ENCODE measurements around the gene TMEM178B.

Gene TMEM178B

DNA sequence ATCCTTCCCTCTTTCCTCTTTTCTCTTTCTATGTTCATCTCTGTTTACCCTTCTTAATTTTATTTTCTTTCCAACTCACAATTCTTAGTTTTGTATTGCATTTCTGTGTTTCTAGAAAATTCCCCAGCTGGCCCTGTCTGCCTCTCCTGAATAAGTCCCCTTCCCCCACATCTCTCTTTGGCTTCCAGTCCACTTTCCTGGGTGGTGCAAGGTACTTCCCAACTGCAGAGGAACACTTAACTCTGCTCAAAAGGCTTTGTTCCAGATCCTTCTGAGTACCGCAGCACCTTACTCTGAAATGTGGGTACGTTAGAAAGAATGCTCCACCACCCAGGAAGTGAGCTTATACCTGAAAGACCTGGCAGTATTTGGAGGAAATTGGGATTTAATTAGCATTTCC is 227.0 kb downstream of the TMEM178B start:
- H3K79me2 ChIP-seq (ENCODE audit: control insufficient read depth, low read length): no peaks in the 10 kb centered on the region
- no peaks in the 10 kb centered on the region for H3K4me1 ChIP-seq (ENCODE audit: control insufficient read depth, low read length)
- no peaks in the 10 kb centered on the region for H3F3A ChIP-seq (ENCODE audit: control insufficient read depth, insufficient read depth)
- no peaks in the 10 kb centered on the region for H4K20me1 ChIP-seq (ENCODE audit: control insufficient read depth, insufficient read depth, low read depth, low read length)
- no peaks in the 10 kb centered on the region for H3K9me2 ChIP-seq (replicated peaks; ENCODE audit: control insufficient read depth, low read length)
- H3K36me3 ChIP-seq (ENCODE audit: control insufficient read depth, low read length): no peaks in the 10 kb centered on the region
- TF ChIP-seq, protein P1, sequence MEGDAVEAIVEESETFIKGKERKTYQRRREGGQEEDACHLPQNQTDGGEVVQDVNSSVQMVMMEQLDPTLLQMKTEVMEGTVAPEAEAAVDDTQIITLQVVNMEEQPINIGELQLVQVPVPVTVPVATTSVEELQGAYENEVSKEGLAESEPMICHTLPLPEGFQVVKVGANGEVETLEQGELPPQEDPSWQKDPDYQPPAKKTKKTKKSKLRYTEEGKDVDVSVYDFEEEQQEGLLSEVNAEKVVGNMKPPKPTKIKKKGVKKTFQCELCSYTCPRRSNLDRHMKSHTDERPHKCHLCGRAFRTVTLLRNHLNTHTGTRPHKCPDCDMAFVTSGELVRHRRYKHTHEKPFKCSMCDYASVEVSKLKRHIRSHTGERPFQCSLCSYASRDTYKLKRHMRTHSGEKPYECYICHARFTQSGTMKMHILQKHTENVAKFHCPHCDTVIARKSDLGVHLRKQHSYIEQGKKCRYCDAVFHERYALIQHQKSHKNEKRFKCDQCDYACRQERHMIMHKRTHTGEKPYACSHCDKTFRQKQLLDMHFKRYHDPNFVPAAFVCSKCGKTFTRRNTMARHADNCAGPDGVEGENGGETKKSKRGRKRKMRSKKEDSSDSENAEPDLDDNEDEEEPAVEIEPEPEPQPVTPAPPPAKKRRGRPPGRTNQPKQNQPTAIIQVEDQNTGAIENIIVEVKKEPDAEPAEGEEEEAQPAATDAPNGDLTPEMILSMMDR (IDR thresholded peaks at IDR 0.05; ENCODE audit: low read depth, low read length, poor library complexity, severe bottlenecking): no peak
- no peak overlapping the region for H3K27ac ChIP-seq (ENCODE audit: low read depth, low read length)
- no peak overlapping the region for H3K4me3 ChIP-seq (ENCODE audit: low read length)
- H3K27me3 ChIP-seq (ENCODE audit: control insufficient read depth, low read length): no peaks in the 10 kb centered on the region
- no peak overlapping the region for H3K4me2 ChIP-seq (ENCODE audit: low read length)
- H3K9me3 ChIP-seq (ENCODE audit: control insufficient read depth, insufficient read depth, low read length): no peaks in the 10 kb centered on the region

DNA sequence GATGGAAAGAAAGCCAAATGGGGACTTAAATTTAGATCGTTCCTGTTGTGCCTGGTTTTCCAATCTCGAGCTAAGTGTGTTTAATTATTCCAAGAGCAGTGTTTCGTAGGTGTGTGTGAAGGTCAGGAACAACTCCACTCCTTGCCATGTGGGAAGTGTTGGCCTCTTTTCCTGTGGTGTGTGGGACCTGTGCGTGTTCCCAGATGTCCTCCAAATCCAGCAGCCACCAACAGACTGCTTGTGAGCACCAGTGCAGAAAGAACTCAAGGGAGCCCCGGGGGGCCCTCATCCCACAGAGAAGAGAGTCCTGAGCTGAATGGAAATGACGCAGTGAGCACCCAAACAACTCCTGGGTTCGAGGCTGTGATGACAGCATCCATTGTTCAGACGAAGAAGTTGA is 227.7 kb downstream of the TMEM178B start:
- Histone ChIP-seq H3K9me2 (replicated peaks; ENCODE audit: control insufficient read depth, low read length) (no peaks in the 10 kb centered on the region), H3K9me3 (ENCODE audit: control insufficient read depth, insufficient read depth, low read length) (no peaks in the 10 kb centered on the region), H3F3A (ENCODE audit: control insufficient read depth, insufficient read depth) (no peaks in the 10 kb centered on the region), H3K4me3 (ENCODE audit: low read length) (no peak overlapping the region), H3K27ac (ENCODE audit: low read depth, low read length) (no peak overlapping the region), H3K4me1 (ENCODE audit: control insufficient read depth, low read length) (no peaks in the 10 kb centered on the region), H3K36me3 (ENCODE audit: control insufficient read depth, low read length) (no peaks in the 10 kb centered on the region), H3K4me2 (ENCODE audit: low read length) (no peak overlapping the region), H3K79me2 (ENCODE audit: control insufficient read depth, low read length) (no peaks in the 10 kb centered on the region), H3K27me3 (ENCODE audit: control insufficient read depth, low read length) (no peaks in the 10 kb centered on the region), H4K20me1 (ENCODE audit: control insufficient read depth, insufficient read depth, low read depth, low read length) (no peaks in the 10 kb centered on the region)
- TF ChIP-seq, protein P1 (IDR thresholded peaks at IDR 0.05; ENCODE audit: low read depth, low read length, poor library complexity, severe bottlenecking): no peak
- no peak for TF ChIP-seq EZH2phosphoT487 (IDR thresholded peaks at IDR 0.05; ENCODE audit: borderline replicate concordance, low read length)

DNA sequence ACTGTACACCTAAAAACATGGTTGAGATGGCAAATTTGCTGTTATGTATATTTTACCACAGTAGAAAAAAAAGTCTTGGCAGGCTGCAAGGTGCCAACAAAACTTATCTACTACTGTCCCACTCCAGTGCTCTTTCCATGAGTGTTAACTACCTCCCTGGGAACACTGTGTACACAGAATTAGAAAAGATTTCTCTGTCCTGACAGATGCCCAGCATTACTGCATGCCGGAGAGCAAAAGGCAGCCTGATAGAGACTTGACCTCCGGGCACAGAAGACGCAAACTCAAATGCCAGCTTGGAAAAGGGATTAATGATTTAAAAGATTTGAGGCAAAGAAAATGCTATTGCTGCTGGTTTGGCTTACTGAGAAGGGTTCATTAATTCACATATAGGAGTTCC is 228.8 kb downstream of the TMEM178B start:
- Histone ChIP-seq H3K4me3 (ENCODE audit: low read length) (no peak overlapping the region), H3K36me3 (ENCODE audit: control insufficient read depth, low read length) (no peaks in the 10 kb centered on the region), H3K9me2 (replicated peaks; ENCODE audit: control insufficient read depth, low read length) (no peaks in the 10 kb centered on the region), H3K27me3 (ENCODE audit: control insufficient read depth, low read length) (no peaks in the 10 kb centered on the region), H3F3A (ENCODE audit: control insufficient read depth, insufficient read depth) (no peaks in the 10 kb centered on the region), H3K4me2 (ENCODE audit: low read length) (no peak overlapping the region), H4K20me1 (ENCODE audit: control insufficient read depth, insufficient read depth, low read depth, low read length) (no peaks in the 10 kb centered on the region), H3K4me1 (ENCODE audit: control insufficient read depth, low read length) (no peaks in the 10 kb centered on the region), H3K79me2 (ENCODE audit: control insufficient read depth, low read length) (no peaks in the 10 kb centered on the region), H3K27ac (ENCODE audit: low read depth, low read length) (no peak overlapping the region), H3K9me3 (ENCODE audit: control insufficient read depth, insufficient read depth, low read length) (no peaks in the 10 kb centered on the region)
- TF ChIP-seq, protein P1 (IDR thresholded peaks at IDR 0.05; ENCODE audit: low read depth, low read length, poor library complexity, severe bottlenecking): no peak
- no peak for TF ChIP-seq EZH2phosphoT487 (IDR thresholded peaks at IDR 0.05; ENCODE audit: borderline replicate concordance, low read length)

DNA sequence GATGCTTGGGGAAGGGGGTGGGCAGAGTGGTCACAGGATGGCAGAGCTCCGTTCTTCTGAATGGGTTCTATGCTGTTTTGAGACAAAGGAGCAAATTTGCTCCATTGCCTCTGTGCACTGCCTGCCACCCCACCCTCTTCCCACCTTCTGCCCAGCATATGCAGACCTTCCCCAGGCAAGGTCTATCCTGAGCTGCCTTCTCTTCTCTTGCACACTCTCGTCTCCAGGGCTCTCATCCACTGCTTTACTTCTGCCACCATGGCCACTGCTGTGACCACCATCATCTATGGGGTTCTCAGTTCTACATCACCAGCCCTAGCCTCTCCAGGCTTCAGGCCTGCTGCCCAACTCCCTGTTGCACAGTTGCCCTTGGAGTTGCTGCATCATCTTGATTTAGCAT is 230.4 kb downstream of the TMEM178B start:
- no peak for TF ChIP-seq EZH2phosphoT487 (IDR thresholded peaks at IDR 0.05; ENCODE audit: borderline replicate concordance, low read length)
- TF ChIP-seq, protein P1 (IDR thresholded peaks at IDR 0.05; ENCODE audit: low read depth, low read length, poor library complexity, severe bottlenecking): no peak

More for the DNA sequence above, 230.4 kb downstream of the TMEM178B start:
- Histone ChIP-seq H3K9me2 (replicated peaks; ENCODE audit: control insufficient read depth, low read length) (no peaks in the 10 kb centered on the region), H3K4me3 (ENCODE audit: low read length) (no peak overlapping the region), H4K20me1 (ENCODE audit: control insufficient read depth, insufficient read depth, low read depth, low read length) (no peaks in the 10 kb centered on the region), H3K36me3 (ENCODE audit: control insufficient read depth, low read length) (no peaks in the 10 kb centered on the region), H3K27ac (ENCODE audit: low read depth, low read length) (no peak overlapping the region), H3K4me1 (ENCODE audit: control insufficient read depth, low read length) (no peaks in the 10 kb centered on the region), H3K4me2 (ENCODE audit: low read length) (no peak overlapping the region), H3K27me3 (ENCODE audit: control insufficient read depth, low read length) (no peaks in the 10 kb centered on the region), H3K79me2 (ENCODE audit: control insufficient read depth, low read length) (no peaks in the 10 kb centered on the region), H3K9me3 (ENCODE audit: control insufficient read depth, insufficient read depth, low read length) (no peaks in the 10 kb centered on the region), H3F3A (ENCODE audit: control insufficient read depth, insufficient read depth) (no peaks in the 10 kb centered on the region)

Measured in DOHH2 (cell line).